ENCODE data around the gene MRPS33. TPM values are rescaled to one million over a fixed set of nuclear protein-coding genes. Genes with fewer than 3 reads are reported as not detected.

MRPS33 gene
- total and polyA plus RNA-seq, 2 of the 13 experiments (the other 11 are each of a cell fraction or from before 2014, with no cell fraction given), result 50.9 to 91.0 TPM

- TF ChIP-seq ZNF782 (CRISPR knock-in tag; IDR thresholded peaks at IDR 0.05; ENCODE audit: borderline replicate concordance) (no peak), CBX2 (IDR thresholded peaks at IDR 0.05; ENCODE audit: low read depth, low read length) (no peak), CBX2 (CRISPR knock-in tag; IDR thresholded peaks at IDR 0.05; ENCODE audit: low read depth) (no peak), BHLHE40 (IDR thresholded peaks at IDR 0.05; ENCODE audit: low read length) (no peak), ZXDC (CRISPR knock-in tag; IDR thresholded peaks at IDR 0.05) (no peak), ZBTB7A (CRISPR knock-in tag; IDR thresholded peaks at IDR 0.05) (no peak), ISX (CRISPR knock-in tag; conservative IDR thresholded peaks at IDR 0.05) (no peak), PRPF4 (IDR thresholded peaks at IDR 0.05; ENCODE audit: low read depth, low read length, poor library complexity, severe bottlenecking) (no peak), SP1 (IDR thresholded peaks at IDR 0.05) (no peak), SP1 (CRISPR knock-in tag; IDR thresholded peaks at IDR 0.05) (no peak), ELK4 (CRISPR knock-in tag; IDR thresholded peaks at IDR 0.05; ENCODE audit: borderline replicate concordance) (no peak), DNMT1 (CRISPR knock-in tag; IDR thresholded peaks at IDR 0.05) (no peak)
Observed at GRCh38 chr7:141016349-141016748, 1.6 kb upstream of the MRPS33 start (continued).

Measured in HepG2 (cell line).